K562 (cell line): ENCODE data around the gene APBA2. TPM values are rescaled to one million over a fixed set of nuclear protein-coding genes. Genes with fewer than 3 reads are reported as not detected.

Source experiments
- ATAC-seq: fragments of 200-7000 bp; cut with Tn5 transposase; 3 replicates; pipeline ENCODE4 v1.9.1; 2020; ENCODE audit warnings: moderate library complexity
- BruUV-seq: library from RNA; stranded (reverse); fragments of 400-500 nt; replicated peaks from 2 replicates; lab custom pipeline; 2021; lab: Mats Ljungman, UMichigan
- CTCF ChIA-PET: fragments of 300-600 bp; formaldehyde crosslinking; extraction: SDS; loops from one replicate; lab custom pipeline; 2021; ENCODE audit warnings: low intra/inter-chr PET ratio; lab: Yijun Ruan, JAX
- POLR2A ChIA-PET: fragments of 300-600, 350-650 bp; sonication (Branson Sonifier 250); formaldehyde crosslinking; extraction: SDS; loops from one replicate; lab custom pipeline; 2021; ENCODE audit warnings: antibody characterized with exemption, inconsistent platforms; lab: Yijun Ruan, JAX
- DNase-seq, 4 experiments: peaks; one replicate each; pipeline versions ENCODE4 v3.0.0 to v3.0.0-alpha.2; 2011 to 2018; ENCODE audit warnings: low spot score in 3 of 4, mixed read lengths in 3 of 4; ENCODE audit errors: extremely low read depth in 1 of 4
- FAIRE-seq: peaks from 2 replicates; lab custom pipeline; 2011; peaks lifted over from hg19 to GRCh38; lab: Jason Lieb, UNC
- H2AFZ ChIP-seq: 2 replicates; pipeline ENCODE4 v1.6.0; 2011; ENCODE audit warnings: low read depth, low read length, control low read depth, inconsistent platforms
- H3K27ac ChIP-seq: fragments of 200-600 bp; 3 replicates; pipeline ENCODE4 v1.8.0; 2011; ENCODE audit warnings: low read depth, mild to moderate bottlenecking, control low read depth, inconsistent platforms, low read length, moderate library complexity, mixed read lengths; ENCODE audit errors: extremely low read depth
- H3K27me3 ChIP-seq, 2 experiments: fragments of 300-600 bp in 1 of 2; 2 replicates in 1 of 2; 3 replicates in 1 of 2; pipeline versions ENCODE4 v1.6.0 to v1.8.0; 2011; ENCODE audit warnings: inconsistent platforms in 2 of 2, low read length in 2 of 2, mild to moderate bottlenecking in 1 of 2, mixed read lengths in 1 of 2, moderate library complexity in 1 of 2; ENCODE audit not compliant: control insufficient read depth in 2 of 2, insufficient read depth in 2 of 2
- H3K36me3 ChIP-seq: fragments of 300-600 bp; 3 replicates; pipeline ENCODE4 v1.8.0; 2011; ENCODE audit warnings: mild to moderate bottlenecking, low read length, inconsistent platforms; ENCODE audit not compliant: control insufficient read depth, insufficient read depth
- H3K4me1 ChIP-seq, 2 experiments: fragments of 200-600 bp in 1 of 2; replicated peaks in 1 of 2; 2 replicates in 1 of 2; 3 replicates in 1 of 2; pipeline versions ENCODE4 v1.5.1 to v1.8.0; 2011; ENCODE audit warnings: inconsistent platforms in 2 of 2, low read length in 2 of 2, mild to moderate bottlenecking in 1 of 2, mixed read lengths in 1 of 2, moderate library complexity in 1 of 2; ENCODE audit not compliant: control insufficient read depth in 2 of 2, insufficient read depth in 2 of 2
- H3K4me2 ChIP-seq: 2 replicates; pipeline ENCODE4 v1.6.1; 2011; ENCODE audit warnings: low read length, control low read depth, inconsistent platforms, mixed read lengths; ENCODE audit not compliant: insufficient read depth
- H3K4me3 ChIP-seq: fragments of 200-600 bp; sonication (generic), shearing (Covaris generic); 2 replicates; pipeline ENCODE4 v1.5.1; 2016; ENCODE audit warnings: control low read depth, inconsistent platforms
- H3K79me2 ChIP-seq: fragments of 200-600 bp; 3 replicates; pipeline ENCODE4 v1.8.0; 2011; ENCODE audit warnings: low read length, inconsistent platforms; ENCODE audit not compliant: control insufficient read depth, insufficient read depth
- H3K9ac ChIP-seq, 2 experiments: 2 replicates each; pipeline versions ENCODE4 v1.6.0 to v1.6.1; 2011; ENCODE audit warnings: low read depth in 2 of 2, low read length in 2 of 2, control low read depth in 1 of 2, inconsistent platforms in 1 of 2, mild to moderate bottlenecking in 1 of 2, mixed read lengths in 1 of 2; ENCODE audit not compliant: insufficient read depth in 1 of 2
- H3K9me1 ChIP-seq: one replicate; pipeline ENCODE4 v1.6.0; 2011; ENCODE audit warnings: inconsistent platforms, mild to moderate bottlenecking, low read length, moderate library complexity; ENCODE audit not compliant: control insufficient read depth, insufficient read depth
- H3K9me3 ChIP-seq: replicated peaks from 2 replicates; pipeline ENCODE4 v1.5.1; 2011; ENCODE audit warnings: low read depth, low read length, inconsistent platforms; ENCODE audit not compliant: control insufficient read depth, insufficient read depth
- H4K20me1 ChIP-seq: replicated peaks from 2 replicates; pipeline ENCODE4 v1.6.1; 2011; ENCODE audit warnings: low read length, inconsistent platforms, mixed read lengths; ENCODE audit not compliant: control insufficient read depth, insufficient read depth
- BMI1 ChIP-seq: fragments of 150-350 bp; IDR thresholded peaks from 2 replicates; pipeline ENCODE4 v1.6.1; 2014; ENCODE audit warnings: low read length
- ELF1 ChIP-seq: fragments of 200-800 bp; sonication (Bioruptor generic); IDR thresholded peaks from 2 replicates; pipeline ENCODE4 v1.6.1; 2016; ENCODE audit warnings: missing genetic modification characterization, missing compliant biosample characterization
- RAD51 ChIP-seq: fragments of 450-650 bp; IDR thresholded peaks from 2 replicates; pipeline ENCODE4 v1.7.1; 2016; ENCODE audit warnings: low read depth, mild to moderate bottlenecking, borderline replicate concordance
- SRSF1 ChIP-seq: fragments of 200-400 bp; formaldehyde crosslinking; IDR thresholded peaks from 2 replicates; pipeline ENCODE4 v1.6.1; 2017; ENCODE audit warnings: mild to moderate bottlenecking, low read depth, low read length, moderate library complexity
- ZFP30 ChIP-seq: fragments of 250-450 bp; sonication (Bioruptor Pico); IDR thresholded peaks from 2 replicates; pipeline ENCODE4 v1.8.0; 2022; ENCODE audit warnings: moderate library complexity, mild to moderate bottlenecking, inconsistent platforms, borderline replicate concordance
- ZNF140 ChIP-seq: fragments of 250-450 bp; sonication (Bioruptor Pico); IDR thresholded peaks from 2 replicates; pipeline ENCODE4 v1.8.0; 2021; ENCODE audit warnings: moderate library complexity, mild to moderate bottlenecking, inconsistent platforms
- ZNF217 ChIP-seq: sonication (generic); formaldehyde crosslinking; IDR thresholded peaks from 2 replicates; pipeline ENCODE4 v1.8.0; 2022; ENCODE audit warnings: mild to moderate bottlenecking, missing genetic modification reagents
- WGBS: fragments of 100-300 bp; shearing (Covaris generic); methylation state at CpG from one replicate; pipeline ENCODE4 v1.1.6; 2016; ENCODE audit warnings: low coverage, mixed read lengths; ENCODE audit not compliant: insufficient coverage; ENCODE audit errors: missing lambda C conversion rate; 5-methylcytosine and 5-hydroxymethylcytosine counted together
- in situ Hi-C: fragments of 300-500 bp; cut with MboI; formaldehyde crosslinking; loops from 4 replicates; pipeline ENCODE4 v1.15.0; 2018; ENCODE audit warnings: inconsistent platforms, mixed read lengths
- intact Hi-C: fragments of 100-400 bp; cut with micrococcal nuclease; formaldehyde crosslinking; loops from 2 replicates; pipeline ENCODE4 v1.14.2; 2022
- polyA plus RNA-seq, 8 experiments: library from polyadenylated mRNA; depleted of rRNA in 4 of 8; stranded (reverse) in 5 of 8; unstranded in 3 of 8; fragments of >200 nt; fragmentation: Nextera tagmentation in 2 of 8; fragmentation: Illumina TruSeq in 1 of 8; extraction: Ambion mirVana in 2 of 8; extraction: Trizol in 1 of 8; gene quantifications; 2 replicates each; pipeline versions ENCODE4 v1.2.1 to v1.2.3, GENCODE V29; 2011 to 2014; ENCODE audit warnings: inconsistent platforms in 1 of 8, missing spikeins in 1 of 8
- total RNA-seq, 7 experiments: library from RNA; depleted of rRNA in 6 of 7; stranded (reverse); fragments of >200 nt in 6 of 7; fragmentation: Illumina TruSeq in 2 of 7; extraction: Trizol in 2 of 7; gene quantifications; 2 replicates each; pipeline versions ENCODE4 v1.2.1 to v1.2.3, GENCODE V29; 2011 to 2021; ENCODE audit warnings: low replicate concordance in 1 of 7
- TF ChIP-seq, protein P1 (sequence below): sonication (generic); formaldehyde crosslinking; IDR thresholded peaks from 2 replicates; pipeline ENCODE4 v1.8.1; 2022; ENCODE audit warnings: missing genetic modification reagents

APBA2 gene
- total and polyA plus RNA-seq, 9 of the 15 experiments (the other 6 are each of a cell fraction or from before 2014, with no cell fraction given), result 0.24 to 40.9 (median 25.2) TPM

DNA sequence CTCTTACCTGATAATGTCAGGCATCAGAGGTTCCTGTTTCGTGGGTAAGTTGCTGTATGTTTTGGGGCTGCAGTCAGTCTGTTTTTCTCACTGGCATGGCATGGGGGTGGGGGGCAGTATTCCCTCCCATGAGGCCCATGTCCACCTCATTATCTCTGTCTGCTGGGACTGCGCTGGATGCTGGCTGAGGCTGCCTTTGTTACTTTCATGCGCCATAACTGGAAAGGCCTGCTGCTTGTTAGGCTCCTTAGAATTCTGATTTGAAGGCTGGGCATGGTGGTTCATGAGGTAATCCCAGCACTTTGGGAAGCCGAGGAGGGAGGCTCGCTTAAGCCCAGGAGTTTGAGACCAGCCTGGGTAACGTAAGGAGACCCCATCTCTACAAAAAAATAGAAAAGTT is 9.8 kb downstream of the APBA2 start:
- CTCF ChIA-PET, result no interaction called here
- no TSS peak for BruUV-seq
- Histone ChIP-seq H3K4me3 (no peak overlapping the region), H3K4me2 (no peak overlapping the region), H3K9me1 (peaks cover 3% of the 10 kb centered on the region), H3K9ac (no peak overlapping the region), H3K79me2 (peaks cover 87% of the 10 kb centered on the region), H3K36me3 (no peaks in the 10 kb centered on the region; the same call in 2 of the 3 replicates), H3K9me3 (no peaks in the 10 kb centered on the region), H3K27ac (no peak overlapping the region), H3K4me1 (peaks cover 22 to 28% of the 10 kb centered on the region in 2 experiments), H3K27me3 (no peaks in the 10 kb centered on the region), H2AFZ (no peak overlapping the region), H4K20me1 (no peaks in the 10 kb centered on the region; the same call in 1 of the 2 replicates)
- ATAC-seq, result no peak
- WGBS, result 80% methylated on average over 6 of the region's 6 CpGs
- TF ChIP-seq ELF1 (tag) (no peak), BMI1 (no peak), SRSF1 (no peak), ZNF140 (CRISPR knock-in tag) (no peak), ZFP30 (CRISPR knock-in tag) (no peak), RAD51 (no peak), ZNF217 (no peak)
- TF ChIP-seq, protein P1, sequence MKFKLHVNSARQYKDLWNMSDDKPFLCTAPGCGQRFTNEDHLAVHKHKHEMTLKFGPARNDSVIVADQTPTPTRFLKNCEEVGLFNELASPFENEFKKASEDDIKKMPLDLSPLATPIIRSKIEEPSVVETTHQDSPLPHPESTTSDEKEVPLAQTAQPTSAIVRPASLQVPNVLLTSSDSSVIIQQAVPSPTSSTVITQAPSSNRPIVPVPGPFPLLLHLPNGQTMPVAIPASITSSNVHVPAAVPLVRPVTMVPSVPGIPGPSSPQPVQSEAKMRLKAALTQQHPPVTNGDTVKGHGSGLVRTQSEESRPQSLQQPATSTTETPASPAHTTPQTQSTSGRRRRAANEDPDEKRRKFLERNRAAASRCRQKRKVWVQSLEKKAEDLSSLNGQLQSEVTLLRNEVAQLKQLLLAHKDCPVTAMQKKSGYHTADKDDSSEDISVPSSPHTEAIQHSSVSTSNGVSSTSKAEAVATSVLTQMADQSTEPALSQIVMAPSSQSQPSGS (CRISPR knock-in tag), result no peak
- in situ Hi-C loops, result no loop called here
- no peak for DNase-seq
- FAIRE-seq, result no peak
- intact Hi-C loops, result no loop called here
- POLR2A ChIA-PET, result interaction anchor here (0.7 to 1.1 kb wide), 3 partner anchors 7 to 14 kb away, joined by 3 to 6 read pairs (median 5); no protein-coding TSS in a partner anchor
